GM12878 (cell line): ENCODE measurements around the gene EML3. TPM values are rescaled to one million over a fixed set of nuclear protein-coding genes. Genes with fewer than 3 reads are reported as not detected.
A peak's percentile ranks its signal among the peaks of the same experiment; 100 is the strongest.

Experiments
- ASH2L ChIP-seq: fragments of 300-600, 200-600 bp; sonication (generic); IDR thresholded peaks from 2 replicates; pipeline ENCODE4 v1.6.1; 2017; ENCODE audit warnings: low read depth, mild to moderate bottlenecking, borderline replicate concordance
- BRCA1 ChIP-seq: IDR thresholded peaks from 2 replicates; pipeline ENCODE4 v1.6.1; 2011; ENCODE audit warnings: low read depth, low read length, improper control_type of control experiment
- FOXK2 ChIP-seq: fragments of 450-650 bp; IDR thresholded peaks from 2 replicates; pipeline ENCODE4 v1.6.1; 2017; ENCODE audit warnings: mild to moderate bottlenecking, moderate library complexity
- HCFC1 ChIP-seq: fragments of 150-350 bp; IDR thresholded peaks from 2 replicates; pipeline ENCODE4 v1.6.1; 2014; ENCODE audit warnings: low read length
- IKZF2 ChIP-seq, 2 experiments: fragments of 450-650 bp; IDR thresholded peaks; 2 replicates each; pipeline ENCODE4 v1.6.1; 2017; ENCODE audit warnings: mild to moderate bottlenecking in 2 of 2, moderate library complexity in 2 of 2
- MTA3 ChIP-seq: IDR thresholded peaks from 2 replicates; pipeline ENCODE4 v1.6.1; 2012; ENCODE audit warnings: low read length, inconsistent platforms, borderline replicate concordance
- NR2C1 ChIP-seq: fragments of 450-650 bp; IDR thresholded peaks from 2 replicates; pipeline ENCODE4 v1.6.1; 2017; ENCODE audit warnings: antibody characterized with exemption, mild to moderate bottlenecking, moderate library complexity
- POLR2A ChIP-seq: IDR thresholded peaks from 2 replicates; pipeline ENCODE4 v1.6.1; 2011; ENCODE audit warnings: low read depth, mild to moderate bottlenecking, low read length
- RAD21 ChIP-seq: IDR thresholded peaks from 2 replicates; pipeline ENCODE4 v1.6.1; 2011; ENCODE audit warnings: mild to moderate bottlenecking, low read depth, low read length, moderate library complexity; ENCODE audit not compliant: insufficient read depth
- SREBF1 ChIP-seq: IDR thresholded peaks from 2 replicates; pipeline ENCODE4 v1.6.1; 2012; ENCODE audit warnings: mild to moderate bottlenecking, low read length
- SRF ChIP-seq, 2 experiments: IDR thresholded peaks; 2 replicates each; pipeline ENCODE4 v1.6.1; 2011; ENCODE audit warnings: low read depth in 2 of 2, low read length in 2 of 2, mild to moderate bottlenecking in 1 of 2, moderate library complexity in 1 of 2
- WRNIP1 ChIP-seq: IDR thresholded peaks from 2 replicates; pipeline ENCODE4 v1.6.1; 2011; ENCODE audit warnings: low read depth, low read length, improper control_type of control experiment, borderline replicate concordance
- ZNF207 ChIP-seq: fragments of 450-650 bp; IDR thresholded peaks from 2 replicates; pipeline ENCODE4 v1.6.1; 2014; ENCODE audit warnings: antibody characterized with exemption, mild to moderate bottlenecking, borderline replicate concordance
- ZNF622 ChIP-seq: fragments of 450-650 bp; IDR thresholded peaks from 2 replicates; pipeline ENCODE4 v1.6.1; 2017; ENCODE audit warnings: mild to moderate bottlenecking, inconsistent platforms
- polyA plus RNA-seq, 11 experiments: library from polyadenylated mRNA; depleted of rRNA in 4 of 11; unstranded in 6 of 11; stranded (reverse) in 5 of 11; fragments of >200 nt; fragmentation: Nextera tagmentation in 4 of 11; fragmentation: Illumina TruSeq in 1 of 11; extraction: Ambion mirVana in 4 of 11; extraction: Trizol in 1 of 11; gene quantifications; 1 replicate in 1 of 11; 2 replicates in 10 of 11; pipeline versions ENCODE4 v1.2.1 to v1.2.3, GENCODE V29; 2011 to 2016; ENCODE audit warnings: inconsistent platforms in 2 of 11, missing spikeins in 2 of 11, low read depth in 1 of 11
- total RNA-seq, 4 experiments: library from RNA; depleted of rRNA in 3 of 4; stranded (reverse); fragments of >200 nt in 3 of 4; fragmentation: Illumina TruSeq in 1 of 4; extraction: Trizol in 1 of 4; gene quantifications; 2 replicates each; pipeline versions ENCODE4 v1.2.1 to v1.2.3, GENCODE V29; 2013 to 2021
- TF ChIP-seq, protein P1 (sequence below): fragments of 450-650 bp; IDR thresholded peaks from 2 replicates; pipeline ENCODE4 v1.6.1; 2017; ENCODE audit warnings: antibody characterized with exemption, mild to moderate bottlenecking, moderate library complexity
- TF ChIP-seq, protein P2 (sequence below): fragments of 450-650 bp; IDR thresholded peaks from 2 replicates; pipeline ENCODE4 v1.6.1; 2016; ENCODE audit warnings: mild to moderate bottlenecking, moderate library complexity, borderline replicate concordance
- TF ChIP-seq, protein P3 (sequence below): IDR thresholded peaks from 2 replicates; pipeline ENCODE4 v1.6.1; 2012; ENCODE audit warnings: low read depth, low read length, improper control_type of control experiment
- TF ChIP-seq, protein P4 (sequence below): fragments of 450-650 bp; IDR thresholded peaks from 2 replicates; pipeline ENCODE4 v1.6.1; 2016; ENCODE audit warnings: mild to moderate bottlenecking
- TF ChIP-seq, protein P5 (sequence below): fragments of 450-650 bp; IDR thresholded peaks from 2 replicates; pipeline ENCODE4 v1.6.1; 2014; ENCODE audit warnings: mild to moderate bottlenecking
- TF ChIP-seq, protein P6 (sequence below): IDR thresholded peaks from 2 replicates; pipeline ENCODE4 v1.6.1; 2012; ENCODE audit warnings: low read depth, low read length, improper control_type of control experiment

Gene EML3
- total and polyA plus RNA-seq, 10 of the 15 experiments (the other 5 are each of a cell fraction or from before 2014, with no cell fraction given), result 0.58 to 82.5 (median 24.8) TPM

DNA sequence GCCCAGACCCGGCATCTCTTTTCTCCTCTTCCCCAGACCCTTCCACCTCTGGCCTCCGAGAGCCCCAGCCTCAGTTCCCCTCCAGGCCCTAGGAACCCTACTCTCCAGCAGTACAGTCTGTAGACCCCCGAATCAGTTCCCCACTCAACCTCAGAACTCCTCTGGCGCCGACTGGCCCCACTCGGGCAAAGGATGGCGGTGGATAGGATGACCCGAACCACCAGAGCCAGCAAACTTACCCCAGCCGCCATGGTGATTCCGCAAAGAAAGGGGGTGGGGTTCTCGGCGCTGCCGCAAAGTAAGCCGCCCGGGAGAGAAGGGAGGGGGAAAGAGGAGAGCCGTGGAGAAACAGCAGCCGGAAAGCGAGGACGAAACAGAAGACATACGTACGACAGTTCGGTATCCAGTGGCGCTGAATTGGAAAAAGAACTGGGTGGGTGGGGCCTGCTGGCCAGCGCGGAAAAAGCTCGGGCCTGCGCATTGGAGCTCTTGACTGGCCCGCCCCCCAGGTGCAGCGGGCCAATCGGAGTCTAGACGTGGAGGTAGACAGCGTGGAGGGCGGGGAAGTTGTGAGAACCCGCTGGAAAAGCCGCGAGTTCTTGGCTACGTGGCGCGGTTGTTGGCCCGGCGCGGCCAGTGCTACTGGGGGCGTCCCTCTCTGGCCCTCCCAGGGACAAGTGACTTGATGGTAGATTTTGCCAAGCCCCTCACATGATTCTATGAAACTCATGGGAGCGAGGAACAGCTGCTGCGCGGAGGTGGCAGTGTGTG is 38.8 kb downstream of the EML3 start, which contains the start of gene EEF1G (continued):
- TF ChIP-seq, protein P1, sequence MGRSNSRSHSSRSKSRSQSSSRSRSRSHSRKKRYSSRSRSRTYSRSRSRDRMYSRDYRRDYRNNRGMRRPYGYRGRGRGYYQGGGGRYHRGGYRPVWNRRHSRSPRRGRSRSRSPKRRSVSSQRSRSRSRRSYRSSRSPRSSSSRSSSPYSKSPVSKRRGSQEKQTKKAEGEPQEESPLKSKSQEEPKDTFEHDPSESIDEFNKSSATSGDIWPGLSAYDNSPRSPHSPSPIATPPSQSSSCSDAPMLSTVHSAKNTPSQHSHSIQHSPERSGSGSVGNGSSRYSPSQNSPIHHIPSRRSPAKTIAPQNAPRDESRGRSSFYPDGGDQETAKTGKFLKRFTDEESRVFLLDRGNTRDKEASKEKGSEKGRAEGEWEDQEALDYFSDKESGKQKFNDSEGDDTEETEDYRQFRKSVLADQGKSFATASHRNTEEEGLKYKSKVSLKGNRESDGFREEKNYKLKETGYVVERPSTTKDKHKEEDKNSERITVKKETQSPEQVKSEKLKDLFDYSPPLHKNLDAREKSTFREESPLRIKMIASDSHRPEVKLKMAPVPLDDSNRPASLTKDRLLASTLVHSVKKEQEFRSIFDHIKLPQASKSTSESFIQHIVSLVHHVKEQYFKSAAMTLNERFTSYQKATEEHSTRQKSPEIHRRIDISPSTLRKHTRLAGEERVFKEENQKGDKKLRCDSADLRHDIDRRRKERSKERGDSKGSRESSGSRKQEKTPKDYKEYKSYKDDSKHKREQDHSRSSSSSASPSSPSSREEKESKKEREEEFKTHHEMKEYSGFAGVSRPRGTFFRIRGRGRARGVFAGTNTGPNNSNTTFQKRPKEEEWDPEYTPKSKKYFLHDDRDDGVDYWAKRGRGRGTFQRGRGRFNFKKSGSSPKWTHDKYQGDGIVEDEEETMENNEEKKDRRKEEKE, result no peak
- TF ChIP-seq, protein P2, sequence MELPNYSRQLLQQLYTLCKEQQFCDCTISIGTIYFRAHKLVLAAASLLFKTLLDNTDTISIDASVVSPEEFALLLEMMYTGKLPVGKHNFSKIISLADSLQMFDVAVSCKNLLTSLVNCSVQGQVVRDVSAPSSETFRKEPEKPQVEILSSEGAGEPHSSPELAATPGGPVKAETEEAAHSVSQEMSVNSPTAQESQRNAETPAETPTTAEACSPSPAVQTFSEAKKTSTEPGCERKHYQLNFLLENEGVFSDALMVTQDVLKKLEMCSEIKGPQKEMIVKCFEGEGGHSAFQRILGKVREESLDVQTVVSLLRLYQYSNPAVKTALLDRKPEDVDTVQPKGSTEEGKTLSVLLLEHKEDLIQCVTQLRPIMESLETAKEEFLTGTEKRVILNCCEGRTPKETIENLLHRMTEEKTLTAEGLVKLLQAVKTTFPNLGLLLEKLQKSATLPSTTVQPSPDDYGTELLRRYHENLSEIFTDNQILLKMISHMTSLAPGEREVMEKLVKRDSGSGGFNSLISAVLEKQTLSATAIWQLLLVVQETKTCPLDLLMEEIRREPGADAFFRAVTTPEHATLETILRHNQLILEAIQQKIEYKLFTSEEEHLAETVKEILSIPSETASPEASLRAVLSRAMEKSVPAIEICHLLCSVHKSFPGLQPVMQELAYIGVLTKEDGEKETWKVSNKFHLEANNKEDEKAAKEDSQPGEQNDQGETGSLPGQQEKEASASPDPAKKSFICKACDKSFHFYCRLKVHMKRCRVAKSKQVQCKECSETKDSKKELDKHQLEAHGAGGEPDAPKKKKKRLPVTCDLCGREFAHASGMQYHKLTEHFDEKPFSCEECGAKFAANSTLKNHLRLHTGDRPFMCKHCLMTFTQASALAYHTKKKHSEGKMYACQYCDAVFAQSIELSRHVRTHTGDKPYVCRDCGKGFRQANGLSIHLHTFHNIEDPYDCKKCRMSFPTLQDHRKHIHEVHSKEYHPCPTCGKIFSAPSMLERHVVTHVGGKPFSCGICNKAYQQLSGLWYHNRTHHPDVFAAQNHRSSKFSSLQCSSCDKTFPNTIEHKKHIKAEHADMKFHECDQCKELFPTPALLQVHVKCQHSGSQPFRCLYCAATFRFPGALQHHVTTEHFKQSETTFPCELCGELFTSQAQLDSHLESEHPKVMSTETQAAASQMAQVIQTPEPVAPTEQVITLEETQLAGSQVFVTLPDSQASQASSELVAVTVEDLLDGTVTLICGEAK, result no peak
- TF ChIP-seq MTA3 (no peak), RAD21 (no peak), WRNIP1 (no peak), ZNF622 (no peak), POLR2A (peak; percentile 93), SREBF1 (no peak), ASH2L (peak; percentile 65; the same call in 1 of the 2 replicates), IKZF2 (IDR thresholded peaks at IDR 0.05) (no peak; a peak in 1 of 4 replicates), ZNF207 (0 out of 2 replicates have a peak, but pooled peaks have one; percentile 69), FOXK2 (no peak), NR2C1 (no peak), BRCA1 (peak; percentile 49), HCFC1 (peak; percentile 26), SRF (IDR thresholded peaks at IDR 0.05; ENCODE audit: low read depth in 2 of 2, low read length in 2 of 2) (no peak)
- TF ChIP-seq, protein P3, sequence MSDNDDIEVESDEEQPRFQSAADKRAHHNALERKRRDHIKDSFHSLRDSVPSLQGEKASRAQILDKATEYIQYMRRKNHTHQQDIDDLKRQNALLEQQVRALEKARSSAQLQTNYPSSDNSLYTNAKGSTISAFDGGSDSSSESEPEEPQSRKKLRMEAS, result peak; percentile 73
- TF ChIP-seq, protein P4, sequence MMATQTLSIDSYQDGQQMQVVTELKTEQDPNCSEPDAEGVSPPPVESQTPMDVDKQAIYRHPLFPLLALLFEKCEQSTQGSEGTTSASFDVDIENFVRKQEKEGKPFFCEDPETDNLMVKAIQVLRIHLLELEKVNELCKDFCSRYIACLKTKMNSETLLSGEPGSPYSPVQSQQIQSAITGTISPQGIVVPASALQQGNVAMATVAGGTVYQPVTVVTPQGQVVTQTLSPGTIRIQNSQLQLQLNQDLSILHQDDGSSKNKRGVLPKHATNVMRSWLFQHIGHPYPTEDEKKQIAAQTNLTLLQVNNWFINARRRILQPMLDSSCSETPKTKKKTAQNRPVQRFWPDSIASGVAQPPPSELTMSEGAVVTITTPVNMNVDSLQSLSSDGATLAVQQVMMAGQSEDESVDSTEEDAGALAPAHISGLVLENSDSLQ, result peak; percentile 87
- TF ChIP-seq, protein P5, sequence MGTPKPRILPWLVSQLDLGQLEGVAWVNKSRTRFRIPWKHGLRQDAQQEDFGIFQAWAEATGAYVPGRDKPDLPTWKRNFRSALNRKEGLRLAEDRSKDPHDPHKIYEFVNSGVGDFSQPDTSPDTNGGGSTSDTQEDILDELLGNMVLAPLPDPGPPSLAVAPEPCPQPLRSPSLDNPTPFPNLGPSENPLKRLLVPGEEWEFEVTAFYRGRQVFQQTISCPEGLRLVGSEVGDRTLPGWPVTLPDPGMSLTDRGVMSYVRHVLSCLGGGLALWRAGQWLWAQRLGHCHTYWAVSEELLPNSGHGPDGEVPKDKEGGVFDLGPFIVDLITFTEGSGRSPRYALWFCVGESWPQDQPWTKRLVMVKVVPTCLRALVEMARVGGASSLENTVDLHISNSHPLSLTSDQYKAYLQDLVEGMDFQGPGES, result no peak
- TF ChIP-seq, protein P6, sequence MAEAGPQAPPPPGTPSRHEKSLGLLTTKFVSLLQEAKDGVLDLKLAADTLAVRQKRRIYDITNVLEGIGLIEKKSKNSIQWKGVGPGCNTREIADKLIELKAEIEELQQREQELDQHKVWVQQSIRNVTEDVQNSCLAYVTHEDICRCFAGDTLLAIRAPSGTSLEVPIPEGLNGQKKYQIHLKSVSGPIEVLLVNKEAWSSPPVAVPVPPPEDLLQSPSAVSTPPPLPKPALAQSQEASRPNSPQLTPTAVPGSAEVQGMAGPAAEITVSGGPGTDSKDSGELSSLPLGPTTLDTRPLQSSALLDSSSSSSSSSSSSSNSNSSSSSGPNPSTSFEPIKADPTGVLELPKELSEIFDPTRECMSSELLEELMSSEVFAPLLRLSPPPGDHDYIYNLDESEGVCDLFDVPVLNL, result peak; percentile 73
